CD4-positive, alpha-beta T cell treated with Interleukin-6 for 4 hours (primary cell): ENCODE measurements around the gene OSBPL10.
"Not testable (repeated sequence)": the region's sequence is repeated elsewhere in the genome, so short reads cannot be mapped to it uniquely, and the experiment has no call there.

ENCODE experiments used
- DNase-seq: peaks from one replicate; pipeline ENCODE4 v3.0.0-alpha.2; 2020; ENCODE audit warnings: mixed read lengths

Gene OSBPL10

DNA sequence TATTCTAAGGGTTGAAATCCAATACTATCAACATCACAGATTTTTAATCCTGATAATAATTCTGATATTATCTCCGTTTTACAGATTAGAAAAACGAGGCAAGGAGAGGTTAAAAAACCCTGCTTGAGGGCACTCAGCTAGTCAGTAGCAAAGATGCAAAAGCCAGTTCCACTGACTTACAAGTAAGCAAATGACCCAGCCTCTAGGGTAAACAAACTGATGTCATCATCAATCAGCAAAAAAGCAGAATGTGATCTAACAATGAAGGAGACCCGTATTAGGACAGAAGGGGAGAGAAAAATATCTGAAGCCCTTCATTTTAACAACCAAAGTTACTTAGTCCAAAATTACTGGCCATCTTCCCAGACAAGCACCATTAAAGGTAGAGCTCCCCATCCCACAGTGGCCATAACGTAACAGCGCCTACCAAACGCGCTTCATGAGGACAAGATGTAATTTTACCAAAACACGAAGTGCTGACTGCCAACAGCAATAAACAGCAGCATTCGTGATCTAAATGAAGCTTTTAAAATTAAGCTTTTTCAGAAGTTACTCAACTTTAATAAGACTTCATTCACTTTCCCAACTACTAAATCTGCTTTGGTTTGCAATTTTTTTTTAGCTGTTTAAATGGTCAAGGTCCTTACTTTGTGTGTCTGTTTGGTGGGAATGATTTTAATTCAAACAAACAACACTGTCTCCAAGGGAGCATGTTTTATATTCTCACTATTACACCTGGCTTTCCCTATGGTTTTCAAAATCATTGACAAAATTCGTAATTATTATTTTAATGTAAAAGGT lies 176.6 kb downstream of the OSBPL10 start:
- DNase-seq: no peak

GRCh38 chr3:31802981-31803740 lies 177.9 kb downstream of the OSBPL10 start:
- DNase-seq: no peak

DNA sequence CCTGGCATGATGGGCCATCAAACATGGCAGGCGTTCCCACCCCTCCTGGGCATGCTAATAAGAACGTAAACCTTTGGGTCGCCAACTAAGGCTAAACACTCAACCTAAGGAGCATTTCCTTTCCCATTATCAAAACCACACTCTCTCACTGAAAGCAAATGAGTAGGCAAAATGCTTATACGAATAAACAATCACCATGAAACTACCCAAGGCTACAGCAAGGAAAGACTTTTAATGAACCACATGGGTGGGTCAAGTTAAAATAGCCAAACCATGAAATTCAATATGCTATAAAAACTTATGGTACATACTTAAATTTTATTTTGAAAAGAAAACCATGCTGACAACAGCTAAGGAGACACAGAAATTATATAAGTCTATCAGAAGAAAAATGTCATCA lies 180.6 kb downstream of the OSBPL10 start:
- DNase-seq: no peak

DNA sequence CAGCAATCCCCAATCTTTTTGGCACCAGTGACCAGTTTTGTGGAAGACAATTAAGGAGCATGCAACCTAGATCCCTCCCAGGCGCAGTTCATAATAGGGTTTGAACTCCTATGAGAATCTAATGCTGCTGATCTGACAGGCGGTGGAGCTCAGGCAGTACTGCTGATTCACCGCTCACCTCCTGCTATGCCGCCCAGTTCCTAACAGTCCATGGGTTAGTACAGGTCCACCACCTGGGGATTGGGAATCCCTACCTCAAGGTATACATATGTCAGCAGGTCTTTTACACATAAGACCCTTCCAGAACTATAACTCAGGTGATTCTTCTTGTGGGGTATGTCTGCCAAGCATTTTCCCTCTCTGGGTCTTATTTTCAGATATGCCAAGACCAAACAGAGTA lies 182.2 kb downstream of the OSBPL10 start:
- no peak for DNase-seq

GRCh38 chr3:31793821-31794220 lies 187.2 kb downstream of the OSBPL10 start:
- no peak for DNase-seq

GRCh38 chr3:31791090-31791430 lies 190.0 kb downstream of the OSBPL10 start:
- DNase-seq: no peak

- no peak for DNase-seq
Observed at GRCh38 chr3:31790193-31791089, 190.6 kb downstream of the OSBPL10 start.

- DNase-seq: no peak
Observed at GRCh38 chr3:31789429-31789828, 191.6 kb downstream of the OSBPL10 start.

DNA sequence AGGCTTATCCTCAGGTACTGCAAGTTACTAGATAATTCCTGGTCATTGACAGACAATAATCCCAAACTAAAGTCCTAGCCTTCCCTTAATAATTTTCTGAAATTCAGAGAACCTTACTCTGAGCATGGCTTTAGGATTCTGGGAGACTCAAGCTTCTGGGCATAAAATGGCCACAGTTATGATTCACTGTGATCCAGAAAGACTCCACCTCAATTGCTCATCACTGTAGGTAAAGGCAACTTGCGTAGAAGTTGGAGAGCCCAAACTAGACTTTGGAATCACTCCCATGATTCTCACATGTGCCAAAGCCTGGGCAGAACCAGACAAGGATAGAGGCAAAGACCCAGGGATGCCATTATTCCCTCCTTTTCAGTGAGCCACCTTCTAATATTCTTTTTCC lies 195.3 kb downstream of the OSBPL10 start:
- DNase-seq: no peak

DNA sequence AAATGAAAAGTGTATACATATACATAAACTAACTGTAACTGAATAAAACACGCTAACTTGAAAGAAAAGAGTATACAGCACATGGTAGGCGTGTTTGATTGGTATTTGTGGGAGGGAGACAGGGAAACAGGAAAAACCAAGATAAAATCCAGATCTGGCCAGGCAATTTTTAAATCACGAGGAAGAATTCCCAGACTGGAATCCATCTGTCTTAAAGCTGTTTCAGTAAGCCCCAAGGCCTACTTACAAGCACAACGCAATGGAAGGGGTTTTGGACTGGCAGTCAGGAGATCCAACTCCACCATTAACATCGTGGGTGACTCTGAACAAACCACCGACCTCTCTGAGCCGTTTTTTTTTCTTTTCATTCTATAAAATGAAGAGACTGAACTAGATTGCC lies 195.8 kb downstream of the OSBPL10 start:
- DNase-seq: no peak

GRCh38 chr3:31783851-31784250 lies 197.2 kb downstream of the OSBPL10 start:
- not testable (repeated sequence) for DNase-seq

- not testable (repeated sequence) for DNase-seq
Observed at GRCh38 chr3:31782306-31782705, 198.8 kb downstream of the OSBPL10 start.

DNA sequence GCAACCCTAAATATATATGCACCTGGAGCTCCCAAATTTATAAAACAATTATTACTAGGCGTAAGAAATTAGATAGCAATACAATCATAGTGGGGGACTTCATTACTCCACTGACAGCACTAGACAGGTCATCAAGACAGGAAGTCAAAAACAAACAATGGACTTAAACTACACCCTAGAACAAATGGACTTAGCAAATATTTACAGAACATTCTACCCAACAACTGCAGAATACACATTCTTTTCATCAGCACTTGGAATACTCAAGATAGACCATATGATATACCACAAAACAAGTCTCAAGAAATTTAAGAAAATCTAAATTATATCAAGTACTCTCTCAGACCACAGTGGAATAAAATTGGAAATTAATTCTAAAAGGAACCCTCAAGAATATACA lies 201.5 kb downstream of the OSBPL10 start:
- DNase-seq: no peak

DNA sequence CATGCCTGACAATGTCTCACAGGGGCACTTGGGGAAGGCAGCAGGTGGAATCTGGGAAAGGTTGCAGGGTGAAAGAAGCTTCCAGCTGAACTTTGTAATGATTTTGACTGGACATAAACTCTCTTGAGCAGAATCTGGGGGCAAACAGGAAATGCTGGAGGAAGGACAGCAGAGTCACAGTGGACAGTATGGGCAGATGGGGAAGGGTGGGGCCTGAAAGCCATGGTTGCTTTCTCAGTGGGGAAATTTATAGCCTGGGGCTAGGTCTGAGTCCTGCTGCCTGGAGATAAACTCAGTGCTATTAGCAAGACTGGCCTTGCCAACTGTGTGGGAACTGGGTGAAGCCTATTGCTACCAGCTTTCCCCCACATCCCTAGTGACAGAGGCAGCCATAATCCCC lies 203.2 kb downstream of the OSBPL10 start:
- DNase-seq: no peak

DNA sequence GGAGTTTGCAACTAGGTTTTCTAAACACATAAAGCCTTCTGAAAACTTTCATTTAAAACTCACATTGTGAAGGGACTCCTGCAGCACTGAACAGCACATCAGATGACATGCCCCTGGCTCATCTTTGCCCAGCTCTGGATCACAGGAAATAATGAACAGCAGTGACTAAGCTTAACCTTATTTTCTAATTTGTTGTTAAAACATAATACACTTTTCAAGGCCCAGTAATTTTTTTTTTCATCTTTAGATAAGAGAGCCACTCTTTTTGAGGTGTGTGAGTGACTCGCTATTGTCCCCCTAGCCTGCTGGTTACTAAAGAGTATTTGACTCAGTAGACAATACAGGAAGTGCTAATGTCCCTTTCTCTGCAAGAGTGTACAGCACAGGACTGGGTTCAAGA lies 204.0 kb downstream of the OSBPL10 start:
- no peak for DNase-seq

- no peak for DNase-seq
Observed at GRCh38 chr3:31776016-31776415, 205.0 kb downstream of the OSBPL10 start.

DNA sequence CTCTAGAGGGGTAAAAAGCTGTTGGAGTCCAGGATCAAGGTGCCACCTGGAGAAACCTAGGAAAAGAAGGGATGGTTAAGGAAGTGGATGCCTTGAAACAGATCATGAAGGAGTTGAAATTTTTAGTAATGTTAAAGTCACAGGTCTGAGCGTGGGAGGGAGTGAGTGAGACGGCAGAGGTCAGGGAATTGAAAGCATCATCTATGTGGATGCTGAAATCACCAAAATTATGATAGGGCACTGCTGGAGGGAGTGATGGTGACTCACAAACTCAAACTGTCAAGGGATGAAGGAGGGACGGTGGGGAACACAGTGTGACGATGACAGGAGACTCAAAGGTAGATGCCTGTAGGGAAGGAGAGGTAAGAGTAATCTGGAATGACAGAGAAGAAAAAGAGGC lies 205.7 kb downstream of the OSBPL10 start:
- DNase-seq: no peak

GRCh38 chr3:31772758-31773473 lies 208.1 kb downstream of the OSBPL10 start:
- DNase-seq: no peak

- DNase-seq: no peak
Observed at GRCh38 chr3:31772272-31772671, 208.8 kb downstream of the OSBPL10 start.

DNA sequence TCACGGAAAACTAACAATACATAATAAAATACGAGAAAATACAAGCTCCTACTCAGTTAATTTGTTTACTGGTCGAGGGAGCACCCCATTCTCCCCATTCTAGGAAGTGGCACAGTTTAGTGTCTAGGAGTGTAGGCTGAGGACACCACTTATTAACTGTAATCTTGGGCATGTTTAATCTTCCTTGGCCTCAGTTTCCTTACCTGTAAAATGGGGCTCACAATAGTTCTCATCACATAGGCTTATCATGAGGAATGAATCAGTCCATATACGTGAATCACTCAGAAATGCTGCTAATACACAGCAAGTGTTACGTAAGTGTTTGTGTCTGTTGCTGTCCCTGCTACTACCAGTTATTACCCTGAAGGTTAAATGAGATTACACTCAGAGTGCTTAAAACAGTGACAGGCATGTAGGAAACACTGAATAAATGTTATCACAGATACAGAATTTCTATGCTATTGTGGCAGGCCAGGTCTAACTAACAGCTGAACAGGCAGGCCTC lies 210.2 kb downstream of the OSBPL10 start:
- no peak for DNase-seq

GRCh38 chr3:31768479-31769125 lies 212.5 kb downstream of the OSBPL10 start:
- peak; percentile 64 for DNase-seq

GRCh38 chr3:31767920-31768319 lies 213.1 kb downstream of the OSBPL10 start:
- no peak for DNase-seq
